ENCODE results near the gene CIB4.

DNA sequence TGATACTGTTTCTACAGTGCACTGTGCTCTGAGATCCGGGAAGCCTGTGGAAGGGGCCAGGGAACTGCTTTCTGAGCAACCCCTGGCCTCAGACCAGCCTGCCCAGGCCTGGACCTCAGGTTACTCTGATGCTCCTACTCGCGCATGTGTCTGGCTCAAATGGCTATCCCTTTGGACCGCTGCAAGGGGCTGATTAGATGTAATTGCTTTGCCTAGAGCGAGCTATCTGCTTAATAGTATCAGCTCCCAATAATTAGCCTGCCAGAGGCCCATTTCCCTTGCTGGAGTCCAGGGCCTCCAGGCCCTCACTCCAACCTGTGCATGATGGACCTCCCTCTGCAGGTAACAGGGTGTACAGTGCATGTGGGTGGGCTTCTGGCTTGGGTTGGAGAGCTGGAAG is 44.2 kb upstream of the CIB4 start:
- TF ChIP-seq POLR2AphosphoS5 (IDR thresholded peaks at IDR 0.05) (no peak), POLR2A (IDR thresholded peaks at IDR 0.05; ENCODE audit: low read depth) (no peak), EP300 (IDR thresholded peaks at IDR 0.05) (no peak)
- TF ChIP-seq, protein P1, sequence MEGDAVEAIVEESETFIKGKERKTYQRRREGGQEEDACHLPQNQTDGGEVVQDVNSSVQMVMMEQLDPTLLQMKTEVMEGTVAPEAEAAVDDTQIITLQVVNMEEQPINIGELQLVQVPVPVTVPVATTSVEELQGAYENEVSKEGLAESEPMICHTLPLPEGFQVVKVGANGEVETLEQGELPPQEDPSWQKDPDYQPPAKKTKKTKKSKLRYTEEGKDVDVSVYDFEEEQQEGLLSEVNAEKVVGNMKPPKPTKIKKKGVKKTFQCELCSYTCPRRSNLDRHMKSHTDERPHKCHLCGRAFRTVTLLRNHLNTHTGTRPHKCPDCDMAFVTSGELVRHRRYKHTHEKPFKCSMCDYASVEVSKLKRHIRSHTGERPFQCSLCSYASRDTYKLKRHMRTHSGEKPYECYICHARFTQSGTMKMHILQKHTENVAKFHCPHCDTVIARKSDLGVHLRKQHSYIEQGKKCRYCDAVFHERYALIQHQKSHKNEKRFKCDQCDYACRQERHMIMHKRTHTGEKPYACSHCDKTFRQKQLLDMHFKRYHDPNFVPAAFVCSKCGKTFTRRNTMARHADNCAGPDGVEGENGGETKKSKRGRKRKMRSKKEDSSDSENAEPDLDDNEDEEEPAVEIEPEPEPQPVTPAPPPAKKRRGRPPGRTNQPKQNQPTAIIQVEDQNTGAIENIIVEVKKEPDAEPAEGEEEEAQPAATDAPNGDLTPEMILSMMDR (IDR thresholded peaks at IDR 0.05): no peak
